Esophagus muscularis mucosa (tissue), 4 donors: ENCODE measurements around the gene IGF1R. TPM values are rescaled to one million over a fixed set of nuclear protein-coding genes. Genes with fewer than 3 reads are reported as not detected.
A peak's percentile ranks its signal among the peaks of the same experiment; 100 is the strongest.

Experiments used
- DNase-seq: peaks from one replicate; pipeline ENCODE4 v3.0.0-alpha.2; 2017; ENCODE audit errors: extremely low spot score
- H3K27ac ChIP-seq, 4 donors: fragments of 200-600 bp; sonication (generic); replicated peaks in 1 of 4; 1 replicate in 3 of 4; 2 replicates in 1 of 4; pipeline ENCODE4 v1.5.1; 2016 to 2019; ENCODE audit warnings: mild to moderate bottlenecking in 1 of 4
- H3K27me3 ChIP-seq, 4 donors: fragments of 200-600 bp; sonication (generic); one replicate each; pipeline versions ENCODE4 v1.5.1 to v1.6.0; 2016 to 2019
- H3K36me3 ChIP-seq, 4 donors: fragments of 200-600 bp; sonication (generic); one replicate each; pipeline ENCODE4 v1.5.1; 2016 to 2019
- H3K4me1 ChIP-seq, 4 donors: fragments of 200-600 bp; sonication (generic); one replicate each; pipeline ENCODE4 v1.5.1; 2016 to 2019
- H3K4me3 ChIP-seq, 4 donors: fragments of 200-600 bp; sonication (generic); 1 replicate in 2 of 4; 2 replicates in 2 of 4; pipeline ENCODE4 v1.5.1; 2016 to 2019; ENCODE audit warnings: mild to moderate bottlenecking in 4 of 4, moderate library complexity in 1 of 4
- H3K9me3 ChIP-seq, 4 donors: fragments of 200-600 bp; sonication (generic); 1 replicate in 3 of 4; 2 replicates in 1 of 4; pipeline ENCODE4 v1.5.1; 2016 to 2019
- EP300 ChIP-seq: sonication (generic); formaldehyde crosslinking; IDR thresholded peaks from one replicate; pipeline ENCODE4 v1.6.1; 2017; ENCODE audit warnings: antibody characterized with exemption
- POLR2A ChIP-seq: fragments of 450-650 bp; IDR thresholded peaks from one replicate; pipeline ENCODE4 v1.6.1; 2017; ENCODE audit warnings: antibody characterized with exemption, moderate library complexity, mild to moderate bottlenecking, low read depth
- POLR2AphosphoS5 ChIP-seq, 2 donors: sonication (generic); formaldehyde crosslinking; IDR thresholded peaks; one replicate each; pipeline ENCODE4 v1.6.1; 2017; ENCODE audit warnings: antibody characterized with exemption in 2 of 2
- WGBS: methylation state at CpG from one replicate; pipeline ENCODE4 v1.1.5; 2018; 5-methylcytosine and 5-hydroxymethylcytosine counted together
- intact Hi-C: fragments of 100-400 bp; cut with DNase I; formaldehyde crosslinking; loops from one replicate; pipeline ENCODE4 v1.15.1; 2023
- total RNA-seq, 4 donors: library from RNA; depleted of rRNA; stranded (reverse); fragments of >200 nt; gene quantifications; one replicate each; pipeline versions ENCODE4 v1.1.0 to v1.2.1, GENCODE V29; 2016
- TF ChIP-seq, protein P1 (sequence below), 3 experiments: fragments of 200-600 bp in 2 of 3; fragments of 450-650 bp in 1 of 3; sonication (generic) in 2 of 3; IDR thresholded peaks; one replicate each; pipeline ENCODE4 v1.5.1; 2017 to 2019; ENCODE audit warnings: antibody characterized with exemption in 3 of 3, mild to moderate bottlenecking in 2 of 3, moderate library complexity in 1 of 3

The IGF1R gene
- total RNA-seq, 4 donors from 2014 or later = 33.6 to 95.3 (median 49.7) TPM

DNA sequence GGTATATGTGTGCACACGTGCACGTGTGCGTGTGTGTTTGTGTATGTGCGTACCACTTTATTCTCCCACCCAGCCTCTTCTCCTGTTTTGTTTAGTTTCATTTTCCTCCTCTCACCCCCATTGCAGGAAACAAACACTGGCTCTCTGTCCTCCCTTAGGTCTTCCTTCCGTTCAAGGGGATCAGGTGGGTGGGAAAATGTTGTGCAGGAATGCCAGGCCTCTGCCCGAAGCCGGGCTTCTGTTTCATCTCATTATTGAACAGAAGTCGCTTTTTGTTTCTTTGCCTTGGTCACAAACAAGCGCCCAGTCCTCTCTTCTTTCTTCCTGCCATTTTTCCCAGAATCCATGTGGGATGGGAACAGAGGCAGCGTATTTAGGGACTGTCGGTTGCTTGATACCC lies 69.6 kb downstream of the IGF1R start:
- Histone ChIP-seq H3K27ac (peak overlapping the region; percentile 24 to 62 (median 50)), H3K4me1 (peaks cover 84 to 100% (median 92%) of the 10 kb centered on the region in 4 donors), H3K36me3 (no peaks in the 10 kb centered on the region), H3K27me3 (no peaks in the 10 kb centered on the region), H3K9me3 (no peaks in the 10 kb centered on the region), H3K4me3 (no peak overlapping the region)
- TF ChIP-seq, protein P1, sequence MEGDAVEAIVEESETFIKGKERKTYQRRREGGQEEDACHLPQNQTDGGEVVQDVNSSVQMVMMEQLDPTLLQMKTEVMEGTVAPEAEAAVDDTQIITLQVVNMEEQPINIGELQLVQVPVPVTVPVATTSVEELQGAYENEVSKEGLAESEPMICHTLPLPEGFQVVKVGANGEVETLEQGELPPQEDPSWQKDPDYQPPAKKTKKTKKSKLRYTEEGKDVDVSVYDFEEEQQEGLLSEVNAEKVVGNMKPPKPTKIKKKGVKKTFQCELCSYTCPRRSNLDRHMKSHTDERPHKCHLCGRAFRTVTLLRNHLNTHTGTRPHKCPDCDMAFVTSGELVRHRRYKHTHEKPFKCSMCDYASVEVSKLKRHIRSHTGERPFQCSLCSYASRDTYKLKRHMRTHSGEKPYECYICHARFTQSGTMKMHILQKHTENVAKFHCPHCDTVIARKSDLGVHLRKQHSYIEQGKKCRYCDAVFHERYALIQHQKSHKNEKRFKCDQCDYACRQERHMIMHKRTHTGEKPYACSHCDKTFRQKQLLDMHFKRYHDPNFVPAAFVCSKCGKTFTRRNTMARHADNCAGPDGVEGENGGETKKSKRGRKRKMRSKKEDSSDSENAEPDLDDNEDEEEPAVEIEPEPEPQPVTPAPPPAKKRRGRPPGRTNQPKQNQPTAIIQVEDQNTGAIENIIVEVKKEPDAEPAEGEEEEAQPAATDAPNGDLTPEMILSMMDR (IDR thresholded peaks at IDR 0.05) = no peak
- TF ChIP-seq POLR2AphosphoS5 (IDR thresholded peaks at IDR 0.05) (no peak), POLR2A (no peak), EP300 (no peak)
- intact Hi-C loops = no loop called here
- 85% methylated on average over 11 of the region's 11 CpGs for WGBS
- DNase-seq = no peak

GRCh38 chr15:98718426-98719136 lies 70.2 kb downstream of the IGF1R start:
- H3K27me3 ChIP-seq = no peaks in the 10 kb centered on the region
- H3K4me1 ChIP-seq = peaks cover 82 to 100% (median 92%) of the 10 kb centered on the region in 4 donors
- H3K4me3 ChIP-seq = no peak overlapping the region
- TF ChIP-seq POLR2AphosphoS5 (IDR thresholded peaks at IDR 0.05) (no peak), POLR2A (no peak), EP300 (no peak)
- TF ChIP-seq, protein P1 (IDR thresholded peaks at IDR 0.05) = no peak
- H3K27ac ChIP-seq = peak overlapping the region; percentile 24 to 62 (median 50)
- H3K9me3 ChIP-seq = no peaks in the 10 kb centered on the region
- intact Hi-C loops = no loop called here
- no peaks in the 10 kb centered on the region for H3K36me3 ChIP-seq
- WGBS = 32% methylated on average over 9 of the region's 10 CpGs
- DNase-seq = no peak

- no peak for DNase-seq
- TF ChIP-seq POLR2A (no peak), EP300 (no peak)
- TF ChIP-seq, protein P1 (IDR thresholded peaks at IDR 0.05) = no peak
- whole genome bisulfite sequencing = 56% methylated on average over 3 of the region's 5 CpGs
- Histone ChIP-seq H3K27ac (peak overlapping the region; percentile 24 to 62 (median 50)), H3K4me1 (peaks cover 75 to 100% (median 87%) of the 10 kb centered on the region in 4 donors), H3K27me3 (no peaks in the 10 kb centered on the region), H3K9me3 (no peaks in the 10 kb centered on the region), H3K4me3 (no peak overlapping the region), H3K36me3 (no peaks in the 10 kb centered on the region)
- intact Hi-C loops = no loop called here
These were observed 70.9 kb downstream of the IGF1R start for GRCh38 chr15:98719137-98719740.

- H3K27ac ChIP-seq = peak overlapping the region in 1 of 4 donors; percentile 24
- no peaks in the 10 kb centered on the region for H3K27me3 ChIP-seq
- peaks cover 68 to 96% (median 79%) of the 10 kb centered on the region in 4 donors for H3K4me1 ChIP-seq
- no peak for TF ChIP-seq POLR2A
- TF ChIP-seq POLR2AphosphoS5 (IDR thresholded peaks at IDR 0.05) = no peak
- H3K36me3 ChIP-seq = no peaks in the 10 kb centered on the region
- WGBS = 87% methylated on average over 6 of the region's 6 CpGs
- intact Hi-C loops = no loop called here
- H3K9me3 ChIP-seq = no peaks in the 10 kb centered on the region
- H3K4me3 ChIP-seq = no peak overlapping the region
- DNase-seq = no peak
These were observed 71.7 kb downstream of the IGF1R start for GRCh38 chr15:98720031-98720430.
